Upper lobe of right lung (tissue), 1 donor: ENCODE data around the gene FNIP2. TPM values are rescaled to one million over a fixed set of nuclear protein-coding genes. Genes with fewer than 3 reads are reported as not detected.

ENCODE experiments used
- ATAC-seq: fragments of 200-7000 bp; cut with Tn5 transposase; one replicate; pipeline ENCODE4 v1.9.1; 2020; ENCODE audit warnings: mild to moderate bottlenecking, moderate library complexity
- DNase-seq: peaks from one replicate; pipeline ENCODE4 v3.0.0-alpha.2; 2020
- H3K27ac ChIP-seq: fragments of 200-600 bp; one replicate; pipeline ENCODE4 v1.8.0; 2022
- H3K27me3 ChIP-seq: fragments of 200-600 bp; one replicate; pipeline ENCODE4 v1.8.0; 2022; ENCODE audit warnings: mild to moderate bottlenecking
- H3K36me3 ChIP-seq: fragments of 200-600 bp; one replicate; pipeline ENCODE4 v1.8.0; 2022
- H3K4me1 ChIP-seq: fragments of 200-600 bp; one replicate; pipeline ENCODE4 v1.8.0; 2022
- H3K4me3 ChIP-seq: fragments of 200-600 bp; one replicate; pipeline ENCODE4 v1.8.0; 2022; ENCODE audit warnings: mild to moderate bottlenecking
- H3K9me3 ChIP-seq: fragments of 200-600 bp; one replicate; pipeline ENCODE4 v1.8.0; 2022
- intact Hi-C: fragments of 100-400 bp; cut with DNase I; formaldehyde crosslinking; loops from one replicate; pipeline ENCODE4 v1.11.0; 2022
- total RNA-seq: library from RNA; stranded (reverse); fragmentation: NEBNext Ultra II Directional; extraction: Animal tissue kit (Norgen Biotek cat#: 25700); gene quantifications from one replicate; pipeline ENCODE4 v1.2.1, GENCODE V29; 2021
- TF ChIP-seq, protein P1 (sequence below): fragments of 200-600 bp; IDR thresholded peaks from one replicate; pipeline ENCODE4 v1.8.0; 2022; ENCODE audit warnings: antibody characterized with exemption
- donor health status: DM: no; HTN: yes; CAD: no; lungs with severe emphysema.

FNIP2 gene
- total RNA-seq, 1 donor from 2014 or later = 98.4 TPM

DNA sequence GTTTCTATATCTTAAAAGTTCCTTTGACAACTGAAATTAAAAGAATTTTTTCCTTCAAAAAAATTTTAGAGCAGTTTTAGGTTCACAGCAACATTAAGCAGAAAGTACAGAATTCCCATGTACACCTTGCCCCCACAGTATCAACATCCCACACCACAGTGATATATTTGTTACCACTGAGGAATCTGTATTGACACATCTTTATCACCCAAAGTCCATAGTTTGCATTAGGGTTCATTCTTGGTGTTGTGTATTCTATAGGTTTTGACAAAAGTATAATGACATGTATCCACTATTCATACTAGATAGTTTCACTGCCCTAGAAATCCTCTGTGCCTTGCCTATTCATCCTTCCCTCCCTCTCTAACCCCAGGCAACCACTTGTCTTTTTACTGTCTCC is 43.7 kb downstream of the FNIP2 start:
- Histone ChIP-seq H3K36me3 (no peaks in the 10 kb centered on the region), H3K27ac (peak overlapping the region; percentile 58), H3K27me3 (no peaks in the 10 kb centered on the region), H3K4me3 (no peak overlapping the region), H3K4me1 (peaks cover 78% of the 10 kb centered on the region), H3K9me3 (no peaks in the 10 kb centered on the region)
- ATAC-seq = no peak
- DNase-seq = no peak
- TF ChIP-seq, protein P1, sequence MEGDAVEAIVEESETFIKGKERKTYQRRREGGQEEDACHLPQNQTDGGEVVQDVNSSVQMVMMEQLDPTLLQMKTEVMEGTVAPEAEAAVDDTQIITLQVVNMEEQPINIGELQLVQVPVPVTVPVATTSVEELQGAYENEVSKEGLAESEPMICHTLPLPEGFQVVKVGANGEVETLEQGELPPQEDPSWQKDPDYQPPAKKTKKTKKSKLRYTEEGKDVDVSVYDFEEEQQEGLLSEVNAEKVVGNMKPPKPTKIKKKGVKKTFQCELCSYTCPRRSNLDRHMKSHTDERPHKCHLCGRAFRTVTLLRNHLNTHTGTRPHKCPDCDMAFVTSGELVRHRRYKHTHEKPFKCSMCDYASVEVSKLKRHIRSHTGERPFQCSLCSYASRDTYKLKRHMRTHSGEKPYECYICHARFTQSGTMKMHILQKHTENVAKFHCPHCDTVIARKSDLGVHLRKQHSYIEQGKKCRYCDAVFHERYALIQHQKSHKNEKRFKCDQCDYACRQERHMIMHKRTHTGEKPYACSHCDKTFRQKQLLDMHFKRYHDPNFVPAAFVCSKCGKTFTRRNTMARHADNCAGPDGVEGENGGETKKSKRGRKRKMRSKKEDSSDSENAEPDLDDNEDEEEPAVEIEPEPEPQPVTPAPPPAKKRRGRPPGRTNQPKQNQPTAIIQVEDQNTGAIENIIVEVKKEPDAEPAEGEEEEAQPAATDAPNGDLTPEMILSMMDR = no peak
- intact Hi-C loops = no loop called here

DNA sequence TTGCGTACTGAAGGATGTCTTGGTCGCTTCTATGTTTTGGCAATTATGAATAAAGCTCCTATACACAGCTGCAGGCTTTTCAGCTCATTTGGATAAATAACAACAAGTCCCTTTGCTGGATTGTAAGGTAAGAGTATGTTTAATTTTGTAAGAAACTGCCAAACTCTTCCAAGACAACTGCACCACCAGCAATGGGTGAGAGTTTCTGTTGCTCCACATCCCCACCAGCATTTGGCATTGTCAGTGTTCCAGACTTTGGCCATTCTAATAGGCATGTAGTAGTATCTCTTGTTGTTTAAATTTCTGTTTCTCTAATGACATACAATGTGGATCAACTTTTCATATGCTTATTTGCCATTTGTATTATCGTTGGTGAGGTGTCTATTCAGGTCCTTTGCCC is 44.3 kb downstream of the FNIP2 start:
- no peaks in the 10 kb centered on the region for H3K9me3 ChIP-seq
- TF ChIP-seq, protein P1 = no peak
- ATAC-seq (no peak), DNase-seq (no peak)
- intact Hi-C loops = no loop called here
- no peaks in the 10 kb centered on the region for H3K27me3 ChIP-seq
- no peak overlapping the region for H3K4me3 ChIP-seq
- peaks cover 78% of the 10 kb centered on the region for H3K4me1 ChIP-seq
- peak overlapping the region; percentile 58 for H3K27ac ChIP-seq
- H3K36me3 ChIP-seq = no peaks in the 10 kb centered on the region

DNA sequence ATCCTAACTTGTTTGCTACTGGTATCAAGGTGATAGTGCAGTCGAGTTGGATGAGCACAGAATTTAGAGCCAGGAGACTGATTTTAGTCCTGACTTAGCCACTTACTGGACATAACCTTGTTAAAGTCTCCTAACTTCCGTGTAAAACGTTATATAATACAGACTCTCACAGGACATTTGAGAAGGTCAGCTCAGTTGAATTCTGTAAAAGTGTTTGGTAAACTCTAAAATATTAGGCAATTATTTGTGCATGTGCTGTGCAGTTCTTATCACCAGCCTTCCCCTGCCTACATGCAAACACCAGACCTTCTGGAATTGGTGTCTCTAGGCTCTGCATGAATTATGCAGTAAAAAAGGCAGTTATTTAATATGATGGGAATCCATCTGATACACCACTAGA is 45.4 kb downstream of the FNIP2 start:
- DNase-seq (no peak), ATAC-seq (peak; percentile 11)
- Histone ChIP-seq H3K27ac (peak overlapping the region; percentile 30), H3K9me3 (no peaks in the 10 kb centered on the region), H3K4me3 (no peak overlapping the region), H3K4me1 (peaks cover 81% of the 10 kb centered on the region), H3K36me3 (no peaks in the 10 kb centered on the region), H3K27me3 (no peaks in the 10 kb centered on the region)
- TF ChIP-seq, protein P1 = no peak
- intact Hi-C loops = no loop called here

DNA sequence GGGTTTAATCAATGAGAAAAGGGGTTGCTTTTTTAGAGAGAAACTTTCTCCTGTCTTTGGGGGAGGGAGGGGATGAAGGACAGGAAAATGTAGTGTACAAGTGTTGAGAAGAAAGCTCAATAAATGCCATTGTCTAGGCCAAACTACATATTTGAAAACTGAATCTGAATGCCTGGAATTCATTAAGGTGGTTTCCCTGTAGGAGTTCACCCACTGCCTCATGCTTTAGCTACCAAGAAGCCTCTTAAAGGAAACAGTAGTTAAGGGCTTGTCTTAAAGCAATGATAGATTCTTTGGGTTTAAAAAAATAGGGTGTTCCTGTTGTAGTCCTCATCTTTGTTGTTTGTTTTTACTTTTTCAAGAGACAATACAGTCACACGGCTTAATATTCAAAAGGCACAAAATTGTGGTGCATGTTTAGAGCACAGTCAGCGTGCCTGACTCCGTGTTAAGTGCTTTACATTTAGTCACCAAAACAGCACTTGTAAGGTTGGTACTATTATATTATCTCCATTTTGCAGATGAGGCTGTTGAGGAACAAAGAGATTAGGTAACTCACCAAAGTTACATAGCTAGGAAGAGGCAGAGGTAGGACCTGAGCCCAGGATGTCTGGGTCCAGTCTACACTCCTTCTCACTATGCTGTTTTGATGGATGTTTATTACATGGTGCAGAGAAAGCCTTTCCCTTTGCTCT is 46.0 kb downstream of the FNIP2 start:
- DNase-seq (no peak), ATAC-seq (no peak)
- Histone ChIP-seq H3K4me3 (no peak overlapping the region), H3K27me3 (no peaks in the 10 kb centered on the region), H3K9me3 (no peaks in the 10 kb centered on the region), H3K4me1 (peaks cover 80% of the 10 kb centered on the region), H3K27ac (peak overlapping the region; percentile 30), H3K36me3 (no peaks in the 10 kb centered on the region)
- TF ChIP-seq, protein P1 = no peak
- intact Hi-C loops = no loop called here

DNA sequence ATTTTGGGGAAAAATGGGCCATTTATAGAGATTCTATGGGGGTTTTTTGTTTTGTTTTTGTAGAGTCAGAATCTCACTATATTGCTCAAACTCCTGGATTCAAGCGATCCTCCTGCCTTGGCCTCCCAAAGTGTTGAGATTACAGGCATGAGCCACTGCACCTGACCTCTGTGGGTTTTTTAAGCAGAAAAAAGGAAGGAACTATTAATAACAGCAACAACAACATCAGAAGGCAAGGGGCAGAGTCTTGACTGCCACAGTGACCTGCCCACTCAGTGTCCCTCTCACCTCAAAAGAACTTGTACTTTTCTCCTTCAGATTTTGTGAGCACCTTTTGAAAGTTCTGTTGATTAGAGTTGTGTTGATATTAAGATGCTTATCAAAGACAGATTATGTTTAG is 48.1 kb downstream of the FNIP2 start:
- Histone ChIP-seq H3K27me3 (no peaks in the 10 kb centered on the region), H3K36me3 (no peaks in the 10 kb centered on the region), H3K4me3 (no peak overlapping the region), H3K4me1 (peaks cover 80% of the 10 kb centered on the region), H3K27ac (no peak overlapping the region), H3K9me3 (no peaks in the 10 kb centered on the region)
- TF ChIP-seq, protein P1 = no peak
- intact Hi-C loops = no loop called here
- ATAC-seq (peak; percentile 45), DNase-seq (no peak)
